Measurements from ENCODE around the gene RHOC.

- TF ChIP-seq POLR2A (IDR thresholded peaks at IDR 0.05; ENCODE audit: low read length), result no peak
- TF ChIP-seq GATA1 (IDR thresholded peaks at IDR 0.05; ENCODE audit: low read depth, low read length), result no peak
Measured at GRCh38 chr1:112731451-112731850, 24.5 kb upstream of the RHOC start.
